ENCODE measurements around the gene SPON2. TPM values are rescaled to one million over a fixed set of nuclear protein-coding genes. Genes with fewer than 3 reads are reported as not detected.

The SPON2 gene
- total RNA-seq, 1 experiment from 2014 or later, result 0.54 TPM

DNA sequence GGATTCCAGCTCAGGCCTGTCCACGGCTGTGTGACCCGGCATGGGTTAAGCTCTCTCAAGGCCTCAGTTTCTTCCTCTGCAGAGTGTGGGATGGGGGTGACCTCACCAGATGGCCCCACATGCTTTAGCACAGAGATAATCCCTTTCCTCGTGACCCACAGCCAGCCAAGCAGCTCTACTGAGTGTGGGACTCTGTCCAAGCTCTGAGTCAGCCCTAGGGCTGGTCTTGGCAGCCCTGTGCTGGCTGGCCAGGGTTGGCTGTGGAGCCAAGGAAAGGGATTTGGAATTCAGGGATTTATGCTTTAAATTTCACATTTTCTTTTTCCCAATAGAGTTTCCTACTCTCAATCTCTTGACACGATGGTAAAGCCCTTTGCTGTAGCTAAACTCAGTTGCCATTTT, 19.7 kb upstream of the SPON2 start:
- H3K4me1 Mint-ChIP-seq (ENCODE audit: insufficient read depth, unreplicated experiment), result peaks cover 18% of the 10 kb centered on the region
- intact Hi-C loops (cut with micrococcal nuclease), result loop anchor here (1.0 kb wide), 1 partner anchor 154 kb away; no protein-coding TSS in a partner anchor
- POLR2A ChIA-PET, result interaction anchor here (0.6 to 2.2 kb wide), 12 partner anchors 8 to 1114 kb away, joined by 3 to 34 read pairs (median 4); partner anchors contain the start of genes TACC3, TMEM129 and UVSSA
- BruUV-seq (replicated peaks), result no TSS peak
- CTCF ChIA-PET, result interaction anchor here (0.7 to 2.0 kb wide), 7 partner anchors 11 to 190 kb away, joined by 3 to 14 read pairs (median 3); no protein-coding TSS in a partner anchor
- no peaks in the 10 kb centered on the region for H3K9me3 Mint-ChIP-seq (ENCODE audit: unreplicated experiment)
- DNase-seq (ENCODE audit: unreplicated experiment), result peak; percentile 94
- peaks cover 6% of the 10 kb centered on the region for H3K27me3 Mint-ChIP-seq (ENCODE audit: insufficient read depth, unreplicated experiment)
- H3K36me3 Mint-ChIP-seq (ENCODE audit: insufficient read depth, unreplicated experiment), result no peaks in the 10 kb centered on the region
- TF ChIP-seq, protein P1, sequence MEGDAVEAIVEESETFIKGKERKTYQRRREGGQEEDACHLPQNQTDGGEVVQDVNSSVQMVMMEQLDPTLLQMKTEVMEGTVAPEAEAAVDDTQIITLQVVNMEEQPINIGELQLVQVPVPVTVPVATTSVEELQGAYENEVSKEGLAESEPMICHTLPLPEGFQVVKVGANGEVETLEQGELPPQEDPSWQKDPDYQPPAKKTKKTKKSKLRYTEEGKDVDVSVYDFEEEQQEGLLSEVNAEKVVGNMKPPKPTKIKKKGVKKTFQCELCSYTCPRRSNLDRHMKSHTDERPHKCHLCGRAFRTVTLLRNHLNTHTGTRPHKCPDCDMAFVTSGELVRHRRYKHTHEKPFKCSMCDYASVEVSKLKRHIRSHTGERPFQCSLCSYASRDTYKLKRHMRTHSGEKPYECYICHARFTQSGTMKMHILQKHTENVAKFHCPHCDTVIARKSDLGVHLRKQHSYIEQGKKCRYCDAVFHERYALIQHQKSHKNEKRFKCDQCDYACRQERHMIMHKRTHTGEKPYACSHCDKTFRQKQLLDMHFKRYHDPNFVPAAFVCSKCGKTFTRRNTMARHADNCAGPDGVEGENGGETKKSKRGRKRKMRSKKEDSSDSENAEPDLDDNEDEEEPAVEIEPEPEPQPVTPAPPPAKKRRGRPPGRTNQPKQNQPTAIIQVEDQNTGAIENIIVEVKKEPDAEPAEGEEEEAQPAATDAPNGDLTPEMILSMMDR (IDR thresholded peaks at IDR 0.05; ENCODE audit: unreplicated experiment), result no peak
- H3K27ac Mint-ChIP-seq (ENCODE audit: low read depth, unreplicated experiment), result peak overlapping the region; percentile 51
- no peak overlapping the region for H3K4me3 Mint-ChIP-seq (ENCODE audit: unreplicated experiment)

DNA sequence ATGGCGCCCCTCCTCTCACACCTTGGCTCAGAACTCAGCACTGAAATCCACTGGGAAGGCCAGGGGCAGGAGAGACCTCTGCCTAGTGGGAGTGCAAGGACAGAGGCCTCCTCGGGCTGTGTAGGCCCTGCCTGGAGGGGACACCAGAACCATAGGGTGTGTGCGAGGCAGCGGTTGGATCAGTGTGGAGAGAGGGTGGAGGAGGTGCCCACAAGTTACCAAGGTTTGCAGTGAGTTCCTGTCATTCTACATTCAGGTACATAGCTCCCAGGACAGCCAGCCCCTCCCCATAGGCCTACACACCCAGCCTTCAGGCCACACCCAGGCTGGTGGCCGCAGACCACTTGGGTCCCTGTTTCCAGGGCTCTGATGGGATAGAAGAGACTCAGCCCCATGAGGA, 19.2 kb upstream of the SPON2 start:
- ChIA-PET POLR2A (interaction anchor here (0.6 to 2.2 kb wide), 10 partner anchors 8 to 181 kb away, joined by 3 to 34 read pairs (median 4); partner anchors contain the start of gene UVSSA), CTCF (interaction anchor here (0.7 to 2.0 kb wide), 8 partner anchors 10 to 190 kb away, joined by 3 to 14 read pairs (median 3); no protein-coding TSS in a partner anchor)
- H3K4me3 Mint-ChIP-seq (ENCODE audit: unreplicated experiment), result no peak overlapping the region
- H3K4me1 Mint-ChIP-seq (ENCODE audit: insufficient read depth, unreplicated experiment), result peaks cover 18% of the 10 kb centered on the region
- no TSS peak for BruUV-seq (replicated peaks)
- no peaks in the 10 kb centered on the region for H3K36me3 Mint-ChIP-seq (ENCODE audit: insufficient read depth, unreplicated experiment)
- H3K27ac Mint-ChIP-seq (ENCODE audit: low read depth, unreplicated experiment), result peak overlapping the region; percentile 51
- TF ChIP-seq, protein P1 (IDR thresholded peaks at IDR 0.05; ENCODE audit: unreplicated experiment), result no peak
- no peak for DNase-seq (ENCODE audit: unreplicated experiment)
- intact Hi-C loops (cut with micrococcal nuclease), result loop anchor here (1.0 kb wide), 1 partner anchor 155 kb away; no protein-coding TSS in a partner anchor
- H3K27me3 Mint-ChIP-seq (ENCODE audit: insufficient read depth, unreplicated experiment), result peaks cover 2% of the 10 kb centered on the region
- no peaks in the 10 kb centered on the region for H3K9me3 Mint-ChIP-seq (ENCODE audit: unreplicated experiment)

DNA sequence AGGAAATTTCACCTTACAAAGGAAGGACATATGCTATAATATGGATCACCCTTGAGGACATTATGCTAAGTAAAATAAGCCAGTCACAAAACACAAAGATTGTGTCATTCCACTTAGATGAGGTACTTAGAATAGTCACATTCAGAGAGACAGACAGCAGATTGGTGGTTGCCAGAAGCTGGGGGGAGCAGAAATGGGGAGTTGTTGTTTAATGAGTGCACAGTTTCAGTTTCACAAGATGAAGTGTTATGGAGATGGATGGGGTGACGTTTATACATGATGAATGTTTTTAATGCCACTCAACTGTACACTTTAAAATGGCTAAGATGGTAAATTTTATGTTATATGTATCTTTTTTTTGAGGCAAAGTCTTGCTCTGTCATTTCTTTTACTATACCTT, 14.8 kb upstream of the SPON2 start:
- Mint-ChIP-seq H3K4me1 (ENCODE audit: insufficient read depth, unreplicated experiment) (peaks cover 11% of the 10 kb centered on the region), H3K27ac (ENCODE audit: low read depth, unreplicated experiment) (no peak overlapping the region), H3K36me3 (ENCODE audit: insufficient read depth, unreplicated experiment) (no peaks in the 10 kb centered on the region), H3K4me3 (ENCODE audit: unreplicated experiment) (no peak overlapping the region), H3K27me3 (ENCODE audit: insufficient read depth, unreplicated experiment) (no peaks in the 10 kb centered on the region), H3K9me3 (ENCODE audit: unreplicated experiment) (no peaks in the 10 kb centered on the region)
- DNase-seq (ENCODE audit: unreplicated experiment), result no peak
- TF ChIP-seq, protein P1 (IDR thresholded peaks at IDR 0.05; ENCODE audit: unreplicated experiment), result no peak
- ChIA-PET POLR2A (interaction anchor here (1.2 kb wide), 1 partner anchor 9 kb away, joined by 3 read pairs; no protein-coding TSS in a partner anchor), CTCF (interaction anchor here (0.6 kb wide), 1 partner anchor 39 kb away, joined by 4 read pairs; no protein-coding TSS in a partner anchor)
- no TSS peak for BruUV-seq (replicated peaks)
- intact Hi-C loops (cut with micrococcal nuclease), result no loop called here

DNA sequence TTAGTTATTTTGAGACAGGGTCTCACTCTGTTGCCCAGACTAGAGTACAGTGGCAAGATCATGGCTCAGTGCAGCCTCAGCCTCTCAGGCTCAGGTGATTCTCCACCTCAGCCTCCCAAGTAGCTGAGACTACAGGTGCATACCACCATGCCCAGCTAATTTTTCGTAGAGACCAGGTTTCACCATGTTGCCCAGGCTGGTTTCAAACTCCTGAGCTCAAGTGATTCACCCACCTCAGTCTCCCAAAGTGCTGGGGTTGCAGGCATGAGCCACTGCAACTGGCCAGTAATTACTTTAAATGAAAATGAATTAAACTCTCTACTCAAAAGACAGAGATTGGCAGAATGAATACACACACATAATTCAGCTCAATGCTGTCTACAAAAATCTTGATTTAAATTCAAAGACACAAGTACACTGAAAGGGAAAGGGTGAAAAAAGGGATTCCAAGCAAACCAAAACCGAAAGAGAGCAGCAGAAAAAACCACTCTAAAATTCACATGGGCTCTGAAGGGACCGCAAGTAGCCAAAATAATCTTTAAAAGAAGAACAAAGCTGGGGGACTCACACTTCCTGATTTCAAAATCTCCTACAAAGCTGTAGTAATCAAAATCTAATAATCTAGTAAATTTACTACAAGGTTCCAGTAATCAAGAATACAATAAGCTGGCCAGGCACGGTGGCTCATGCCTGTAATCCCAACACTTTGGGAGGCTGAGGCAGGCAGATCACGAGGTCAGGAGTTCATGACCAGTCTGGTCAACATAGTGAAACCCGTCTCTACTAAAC, 11.8 kb upstream of the SPON2 start:
- Mint-ChIP-seq H3K27me3 (ENCODE audit: insufficient read depth, unreplicated experiment) (no peaks in the 10 kb centered on the region), H3K4me1 (ENCODE audit: insufficient read depth, unreplicated experiment) (no peaks in the 10 kb centered on the region), H3K4me3 (ENCODE audit: unreplicated experiment) (no peak overlapping the region), H3K9me3 (ENCODE audit: unreplicated experiment) (peaks cover 11% of the 10 kb centered on the region), H3K27ac (ENCODE audit: low read depth, unreplicated experiment) (no peak overlapping the region), H3K36me3 (ENCODE audit: insufficient read depth, unreplicated experiment) (no peaks in the 10 kb centered on the region)
- intact Hi-C loops (cut with micrococcal nuclease), result no loop called here
- TF ChIP-seq, protein P1 (IDR thresholded peaks at IDR 0.05; ENCODE audit: unreplicated experiment), result no peak
- ChIA-PET POLR2A (interaction anchor here (0.6 to 2.4 kb wide), 2 partner anchors 8 to 1549 kb away, joined by 3 to 15 read pairs; no protein-coding TSS in a partner anchor), CTCF (interaction anchor here (1.3 kb wide), 1 partner anchor 18 kb away, joined by 3 read pairs; no protein-coding TSS in a partner anchor)
- no peak for DNase-seq (ENCODE audit: unreplicated experiment)
- no TSS peak for BruUV-seq (replicated peaks)

Data from MCF 10A (cell line).